HG03064 (cell line): ENCODE data around the gene SERTAD4.
"Not testable (repeated sequence)": the region's sequence is repeated elsewhere in the genome, so short reads cannot be mapped to it uniquely, and the experiment has no call there.

Experiments used
- ATAC-seq: cut with Tn5 transposase; IDR thresholded peaks from one replicate; pipeline ENCODE4 v1.9.1; 2021; ENCODE audit warnings: low read depth; ENCODE audit not compliant: unreplicated experiment

Gene SERTAD4

DNA sequence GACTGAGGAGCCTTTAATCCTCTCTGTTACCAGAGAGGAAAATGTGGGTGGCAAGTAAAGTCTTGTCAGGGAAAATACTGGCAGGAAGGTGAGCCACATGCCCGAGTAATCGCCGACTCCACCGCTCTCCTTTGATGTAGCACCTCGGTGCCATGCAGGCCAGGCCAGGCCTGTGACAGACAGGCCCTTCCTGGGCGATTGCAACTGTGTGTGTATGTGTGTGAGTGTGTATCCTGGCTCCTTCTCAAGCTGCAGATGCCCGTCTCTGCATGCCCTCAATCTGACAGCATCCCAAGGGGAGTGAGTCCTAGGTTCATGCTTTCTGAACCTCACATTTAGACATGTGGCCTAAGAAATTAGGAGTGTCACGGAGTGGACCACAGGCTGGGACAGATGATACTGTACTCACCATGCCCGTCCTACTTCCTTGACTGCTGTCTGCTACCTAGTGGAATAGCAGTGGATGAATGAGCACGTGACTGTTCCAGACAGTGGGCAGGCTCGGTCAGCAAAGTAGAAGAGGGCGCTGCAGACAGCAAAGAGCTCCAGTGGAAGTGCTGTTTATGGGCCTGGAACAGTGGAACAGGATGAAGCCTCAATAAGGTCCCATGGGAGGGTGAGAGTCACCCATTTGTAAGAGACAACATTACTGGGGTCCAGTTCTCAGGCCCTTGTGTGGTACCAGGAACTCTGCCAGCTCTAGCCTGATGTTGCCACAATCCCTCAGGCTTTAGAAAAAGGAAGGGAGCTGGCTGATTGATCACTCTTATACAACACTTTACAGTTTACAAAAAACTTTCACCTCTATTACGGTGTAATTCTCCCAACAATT lies 25.3 kb downstream of the SERTAD4 start:
- no peak for ATAC-seq

DNA sequence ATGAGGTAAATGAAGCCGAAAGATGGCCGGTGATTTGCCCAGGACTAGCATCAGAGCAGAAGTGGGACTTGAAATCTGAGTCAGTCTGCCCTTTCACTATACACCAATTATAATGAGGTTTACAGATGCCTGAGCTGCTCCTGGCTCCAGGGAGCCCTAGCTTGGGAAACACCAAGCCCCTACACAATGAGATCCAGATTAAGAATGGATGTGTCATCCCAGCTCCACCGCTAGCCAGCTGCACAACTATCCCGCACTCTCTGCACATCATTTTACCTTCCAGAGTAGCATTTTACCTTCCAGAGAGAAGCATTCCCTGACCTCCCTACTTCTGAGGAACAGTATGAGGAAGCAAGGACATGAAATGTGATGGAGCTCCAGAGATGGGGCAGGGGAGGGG lies 27.0 kb downstream of the SERTAD4 start:
- ATAC-seq = no peak

DNA sequence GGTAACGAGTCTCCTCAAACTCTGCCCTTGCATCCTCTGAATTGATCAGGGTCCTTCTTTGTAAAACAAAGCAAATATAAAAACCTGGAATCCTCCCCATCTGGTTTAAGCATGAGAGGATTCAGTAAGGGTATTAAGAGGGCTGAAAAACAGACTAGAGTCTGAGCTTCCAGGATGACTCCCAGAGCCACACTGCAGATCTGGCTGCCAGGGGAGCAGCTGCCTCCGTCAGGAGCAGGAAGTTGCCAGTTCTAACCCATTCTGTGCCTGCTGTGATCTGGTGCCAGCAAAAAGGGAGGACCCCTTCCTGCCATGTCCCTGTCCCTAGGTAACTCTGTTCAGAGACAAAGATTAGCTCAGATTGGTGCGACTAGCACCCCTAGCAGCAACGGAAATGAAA lies 27.5 kb downstream of the SERTAD4 start:
- ATAC-seq = no peak

DNA sequence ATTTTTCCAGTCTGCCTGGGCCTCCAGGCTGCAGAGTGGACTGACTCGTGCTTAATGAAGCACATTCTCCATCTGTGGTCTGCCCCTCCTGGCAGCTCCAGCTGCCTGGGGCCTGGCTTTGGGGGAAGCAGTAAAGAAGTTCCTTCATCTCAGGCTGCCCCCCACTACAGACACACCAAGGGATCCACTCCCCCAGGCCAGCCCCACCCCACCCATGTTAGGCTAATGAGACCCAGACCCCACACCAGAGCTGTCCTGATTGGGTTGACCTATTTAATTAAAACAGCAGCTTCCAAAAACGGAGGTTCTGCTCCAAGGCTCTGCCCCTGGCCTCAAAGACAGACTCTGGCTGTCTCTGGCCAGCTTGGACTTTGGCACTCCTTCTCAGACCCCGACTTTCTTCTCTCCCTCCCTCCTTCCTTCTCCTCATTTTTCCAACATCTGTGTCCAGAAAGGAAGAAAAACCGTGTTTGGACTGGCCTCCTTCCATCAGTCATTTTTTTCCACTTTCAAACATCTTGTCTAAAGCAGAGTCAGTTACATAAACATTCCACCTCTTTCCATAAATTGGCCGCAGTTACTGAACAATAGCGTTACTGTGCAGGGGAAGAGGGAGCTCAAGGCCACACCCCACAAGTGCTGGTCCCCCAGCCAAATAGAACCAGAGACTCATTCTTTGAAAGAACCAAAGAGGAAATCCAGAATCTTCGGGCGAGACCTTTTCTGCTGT lies 29.7 kb downstream of the SERTAD4 start:
- no peak for ATAC-seq

DNA sequence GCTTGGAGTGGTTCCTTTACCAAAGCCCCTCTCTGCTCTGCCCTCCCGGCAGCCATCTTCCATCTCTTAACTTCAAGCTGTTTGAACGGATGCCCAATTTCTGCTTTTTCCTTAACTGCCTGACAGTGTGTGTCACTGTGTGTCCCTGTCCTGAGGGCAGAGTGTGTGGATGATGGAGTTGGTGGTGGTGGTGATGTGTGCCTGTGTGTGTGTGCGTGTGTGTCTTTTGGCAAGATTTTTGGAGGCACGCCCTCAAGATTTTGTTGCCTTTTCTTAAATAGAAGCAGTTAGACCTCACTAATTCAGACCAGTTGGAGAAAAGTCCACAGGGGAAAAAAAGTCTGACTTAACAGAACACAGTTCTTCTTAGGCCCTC lies 30.3 kb downstream of the SERTAD4 start:
- no peak for ATAC-seq

DNA sequence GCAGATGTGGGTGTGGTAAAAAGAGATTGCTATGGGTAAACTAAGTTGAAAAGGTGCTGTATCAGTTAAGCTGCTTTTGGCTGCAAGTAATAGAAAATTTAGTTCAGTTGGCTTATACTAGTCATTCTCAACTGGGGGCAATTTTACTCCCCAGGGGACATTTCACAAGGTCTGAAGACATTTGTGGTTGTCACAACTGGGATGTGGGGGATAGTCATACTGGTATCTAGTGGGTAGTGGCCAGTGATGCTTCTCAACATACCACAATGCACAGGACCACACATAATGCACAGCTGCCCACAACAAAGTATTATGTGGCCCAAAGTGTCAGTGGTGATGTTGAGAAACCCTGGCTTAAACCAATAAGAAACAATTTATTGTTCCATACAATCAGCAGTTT lies 31.4 kb downstream of the SERTAD4 start:
- ATAC-seq = no peak

DNA sequence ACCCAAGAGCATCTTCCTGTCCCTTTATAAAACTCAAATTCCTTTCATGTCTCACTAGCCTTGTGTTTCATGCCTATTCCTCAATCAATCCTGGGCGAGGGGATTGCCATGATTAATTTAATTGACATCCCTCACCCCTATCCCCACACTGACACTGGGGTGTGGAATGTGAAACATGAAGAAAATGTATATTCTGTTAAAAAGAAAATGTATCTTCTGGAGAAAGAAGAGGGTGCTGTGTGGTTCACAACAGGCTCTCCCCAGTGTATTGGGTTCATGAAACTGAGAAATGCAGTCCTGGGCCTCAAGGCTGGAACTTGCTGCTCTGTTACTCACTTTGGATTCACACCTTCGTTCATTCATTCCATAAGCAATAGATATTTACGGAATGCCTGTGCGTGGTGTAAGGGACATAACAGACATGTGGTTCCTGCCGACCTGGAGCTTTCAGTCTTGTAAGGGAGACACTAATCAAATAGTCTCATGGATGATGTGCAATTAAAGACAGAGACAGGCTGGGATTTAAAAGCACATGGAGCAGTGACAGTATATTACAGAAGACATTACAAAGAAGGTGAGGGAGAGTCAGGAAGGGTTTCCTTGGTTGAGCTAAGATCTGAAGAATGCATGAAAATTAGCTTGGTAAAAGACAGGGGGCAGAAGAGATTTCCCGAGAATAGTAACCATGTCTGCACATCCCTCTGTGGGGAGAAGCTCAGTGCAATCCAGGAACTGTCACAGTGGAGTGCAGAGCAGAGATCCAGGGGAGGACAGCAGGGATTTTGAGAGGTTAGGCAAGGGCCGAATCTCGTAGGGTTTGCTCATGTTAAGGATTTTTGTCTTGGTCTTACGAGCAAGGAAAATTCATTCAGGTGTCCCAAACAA lies 32.1 kb downstream of the SERTAD4 start:
- ATAC-seq = no peak

DNA sequence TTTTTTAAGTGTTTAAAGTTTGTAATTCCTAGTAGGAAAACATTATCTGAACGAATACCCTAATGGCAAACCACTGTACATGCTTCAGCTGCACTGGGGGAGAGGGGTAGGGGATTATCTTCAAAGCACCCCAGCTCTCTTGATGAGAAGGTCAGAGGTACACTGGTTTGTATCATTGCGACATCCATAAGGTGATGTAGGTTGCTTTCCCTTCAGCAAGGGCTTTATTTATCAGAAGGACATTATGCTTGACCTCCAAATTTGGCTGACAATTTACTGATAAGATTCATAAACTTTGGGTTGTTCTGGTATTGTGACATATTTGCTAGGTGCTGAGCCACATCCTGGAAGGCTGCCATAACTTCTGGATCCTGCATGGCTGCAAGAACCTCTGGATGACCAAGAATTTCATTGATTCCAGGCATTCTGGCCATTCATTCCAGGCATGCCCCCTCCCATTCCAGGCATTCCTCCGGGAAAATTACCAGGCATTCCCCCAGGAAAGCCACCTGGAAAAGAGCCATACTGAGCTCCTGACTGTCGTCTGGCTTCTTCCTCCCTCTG lies 32.9 kb downstream of the SERTAD4 start:
- ATAC-seq = not testable (repeated sequence)

DNA sequence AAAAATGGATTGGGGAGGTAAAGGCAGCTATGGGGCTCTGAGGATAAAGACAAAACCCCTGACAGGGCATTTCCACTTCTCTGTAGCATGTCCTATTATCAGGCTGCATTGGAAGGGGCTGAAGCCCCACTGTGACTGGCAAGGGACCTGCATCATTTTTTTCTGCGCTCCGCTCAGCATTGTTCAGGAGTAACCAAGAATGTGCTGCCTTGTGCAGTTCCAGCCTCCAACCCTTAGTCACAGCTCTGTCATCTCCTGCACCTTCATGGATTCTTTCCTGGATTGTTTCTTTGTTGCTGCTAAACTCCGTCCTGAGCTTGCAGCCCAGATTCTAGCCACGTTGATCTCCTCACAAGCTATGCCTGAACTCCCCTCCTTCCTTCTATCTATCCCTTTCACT lies 37.4 kb downstream of the SERTAD4 start:
- no peak for ATAC-seq

DNA sequence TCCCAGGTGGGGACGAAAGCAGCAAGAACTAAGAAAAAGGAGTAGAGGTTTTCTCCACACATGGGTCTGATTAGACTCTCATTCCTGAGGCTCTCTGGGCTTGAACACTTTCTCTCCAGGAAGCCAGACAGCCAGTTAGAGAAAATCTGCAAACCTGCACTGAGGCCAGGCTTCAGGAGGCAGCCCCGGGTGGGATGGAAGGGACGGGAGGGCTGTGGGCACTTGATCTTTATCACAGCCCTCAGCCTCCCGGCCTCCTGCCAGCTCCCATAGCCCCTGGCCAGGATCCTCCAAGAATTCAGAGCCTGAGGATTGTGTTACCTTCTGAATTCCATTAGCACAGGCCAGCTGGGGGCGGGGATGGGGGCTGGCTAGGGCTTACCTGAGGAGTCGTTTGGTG lies 40.1 kb downstream of the SERTAD4 start:
- ATAC-seq = no peak

DNA sequence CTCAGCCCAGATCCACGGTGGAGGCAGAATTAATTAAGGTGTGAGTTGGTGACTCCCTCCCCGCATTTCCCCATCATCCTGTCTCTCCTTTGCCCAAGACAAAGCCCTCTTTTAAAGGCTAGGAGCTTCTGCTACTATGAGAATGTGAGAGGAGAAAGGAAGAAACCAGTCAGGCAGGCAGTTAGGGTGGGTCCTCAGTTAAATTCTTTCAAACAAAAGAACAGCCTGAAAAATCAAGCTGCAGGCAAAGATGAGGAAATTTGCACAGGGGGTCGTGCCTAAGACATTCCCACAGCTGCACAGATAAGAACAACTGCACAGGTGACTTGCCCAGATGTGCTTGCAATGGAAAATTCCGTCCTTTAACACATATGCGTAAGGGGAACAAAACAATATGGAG lies 47.6 kb downstream of the SERTAD4 start:
- ATAC-seq = no peak

DNA sequence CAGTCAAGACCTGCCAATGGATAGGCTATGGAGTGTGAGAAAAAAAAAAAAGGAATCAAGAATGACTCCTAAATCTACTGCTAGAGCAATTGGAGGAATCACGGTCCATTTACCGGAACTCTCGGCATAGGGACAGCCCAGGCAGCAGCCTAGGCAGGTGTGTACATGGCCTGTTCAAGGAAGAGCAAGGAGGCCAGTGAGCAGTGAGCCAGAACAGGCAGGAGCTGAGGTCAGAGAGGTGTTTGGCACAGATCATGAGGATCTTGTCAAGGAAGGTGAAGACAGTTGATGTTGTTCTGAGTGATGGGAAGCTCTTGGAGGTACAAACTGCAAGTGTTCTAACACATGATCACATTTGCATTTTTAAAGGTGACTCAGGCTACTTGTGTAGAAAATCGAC lies 55.5 kb downstream of the SERTAD4 start:
- ATAC-seq = no peak

DNA sequence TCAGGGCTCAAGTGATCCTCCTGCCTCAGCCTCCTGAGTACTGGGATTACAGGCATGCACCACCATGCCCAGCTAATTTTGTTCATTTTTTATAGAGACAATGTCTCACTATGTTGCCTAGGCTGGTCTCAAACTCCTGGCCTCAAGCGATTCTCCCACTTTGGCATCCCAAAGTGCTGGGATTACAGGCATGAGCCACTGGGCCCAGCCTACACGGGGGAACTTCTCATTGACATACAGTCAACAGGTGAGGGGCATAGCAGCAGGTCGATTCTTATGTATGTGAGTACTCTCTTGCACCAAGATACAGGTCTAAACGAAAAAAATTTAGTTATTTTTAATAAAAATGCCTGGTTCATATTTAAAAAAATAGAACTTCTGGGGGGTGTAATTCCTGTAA lies 56.7 kb downstream of the SERTAD4 start:
- no peak for ATAC-seq

DNA sequence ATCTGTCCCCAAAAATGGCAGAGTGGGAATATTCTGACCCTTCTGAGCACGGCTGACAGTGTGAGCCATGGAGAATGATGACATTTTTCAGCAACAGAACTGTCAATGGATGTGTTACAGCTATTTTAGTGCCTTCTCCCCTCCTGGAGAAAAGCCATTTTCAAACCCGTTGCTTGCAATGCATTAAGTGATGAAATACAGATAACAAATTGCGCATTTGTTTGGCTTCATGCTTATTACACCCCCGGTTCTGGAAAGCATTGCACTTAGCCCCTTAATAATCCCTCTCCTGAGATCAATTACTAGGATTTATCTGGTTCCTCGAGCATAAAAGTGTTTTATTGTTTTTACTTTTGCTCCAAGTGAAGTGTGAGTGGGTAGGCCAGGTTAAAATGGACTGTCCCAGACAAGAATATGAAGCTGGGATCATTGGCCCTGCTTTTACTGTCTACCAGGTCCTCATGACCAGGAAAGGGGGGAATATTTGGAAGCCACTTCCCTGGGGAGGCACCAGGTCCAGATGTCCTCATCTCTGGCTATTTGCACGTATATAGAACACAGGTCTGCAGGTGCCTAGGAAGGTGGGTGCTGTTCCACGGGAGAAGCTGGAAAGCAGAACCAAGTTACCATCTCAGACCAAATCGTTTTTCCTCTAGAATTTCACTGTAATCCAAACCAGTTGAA lies 58.6 kb downstream of the SERTAD4 start:
- ATAC-seq = no peak

DNA sequence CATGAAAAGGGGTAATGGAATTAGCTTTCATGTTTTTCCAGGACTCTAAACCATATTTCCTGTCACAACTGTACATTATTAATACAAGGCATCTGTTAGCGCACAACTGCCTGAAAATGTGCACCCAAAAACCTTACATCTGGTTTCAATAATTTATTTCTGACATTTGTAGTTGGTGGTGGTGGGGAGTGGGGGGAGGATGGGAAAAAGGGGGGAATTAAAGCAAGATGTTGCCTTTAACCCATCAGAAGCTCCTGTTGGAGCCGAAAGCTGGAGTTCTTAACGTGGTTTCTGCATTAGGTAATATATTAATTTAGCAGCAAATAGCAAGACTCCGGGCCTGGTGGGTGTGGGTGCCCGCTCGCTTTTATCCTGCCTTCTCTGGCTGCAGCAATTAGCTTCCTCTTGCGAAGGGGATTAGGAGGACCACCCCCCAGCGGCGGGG lies 59.2 kb downstream of the SERTAD4 start:
- ATAC-seq = no peak

DNA sequence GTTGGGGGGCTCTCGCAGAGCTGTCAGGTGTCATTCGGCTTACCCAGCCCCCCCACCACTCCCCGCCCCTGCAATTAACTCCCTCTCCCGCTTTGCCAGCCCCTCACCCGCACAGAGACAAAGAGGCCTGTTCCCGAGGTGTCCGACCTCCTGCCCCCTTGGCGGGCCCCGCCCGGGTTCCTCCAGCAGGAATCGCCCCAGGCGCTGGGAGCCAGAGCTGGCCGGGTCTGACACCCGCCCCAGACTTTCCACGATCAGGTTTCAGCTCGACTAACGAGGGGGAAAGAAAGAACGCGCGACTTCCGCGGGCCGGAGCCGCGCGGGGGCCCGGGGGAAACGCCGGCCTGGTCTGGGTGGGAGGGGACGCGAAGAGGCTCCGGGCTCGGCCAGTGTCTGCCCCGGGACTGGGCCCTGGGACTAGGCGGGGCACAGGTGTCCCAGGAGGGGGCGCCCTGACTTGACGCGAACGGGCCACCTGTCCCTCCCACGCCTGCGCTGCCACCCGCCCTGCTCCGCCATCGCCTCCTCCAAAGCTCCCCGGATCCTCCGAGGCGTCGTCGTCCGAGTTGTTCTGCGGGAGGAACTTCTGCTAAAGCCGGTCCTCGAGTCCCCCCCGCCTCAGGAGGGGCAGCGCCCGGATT lies 59.8 kb downstream of the SERTAD4 start:
- ATAC-seq = no peak

DNA sequence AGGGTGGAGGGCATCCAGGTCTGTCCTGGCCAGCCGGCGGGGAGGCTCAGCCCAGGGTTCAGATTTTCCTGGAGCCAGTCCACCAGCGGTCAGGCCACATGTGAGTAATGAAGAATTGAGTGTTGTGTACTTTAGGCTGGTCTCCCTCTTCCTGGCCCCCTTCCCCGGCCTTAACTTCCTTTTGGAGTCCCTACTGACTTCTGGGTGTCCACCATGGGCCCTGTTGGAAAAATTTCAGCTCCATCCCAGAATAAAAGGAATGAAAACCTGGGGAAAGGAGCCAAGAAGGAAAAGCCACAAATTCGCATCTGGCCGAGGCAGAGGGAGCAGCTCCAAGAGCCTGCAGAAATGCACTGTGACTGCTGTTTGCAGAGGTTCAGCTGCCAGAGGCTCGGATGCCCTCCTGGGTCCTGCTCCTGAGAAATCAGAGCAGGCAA lies 60.6 kb downstream of the SERTAD4 start:
- ATAC-seq = no peak

DNA sequence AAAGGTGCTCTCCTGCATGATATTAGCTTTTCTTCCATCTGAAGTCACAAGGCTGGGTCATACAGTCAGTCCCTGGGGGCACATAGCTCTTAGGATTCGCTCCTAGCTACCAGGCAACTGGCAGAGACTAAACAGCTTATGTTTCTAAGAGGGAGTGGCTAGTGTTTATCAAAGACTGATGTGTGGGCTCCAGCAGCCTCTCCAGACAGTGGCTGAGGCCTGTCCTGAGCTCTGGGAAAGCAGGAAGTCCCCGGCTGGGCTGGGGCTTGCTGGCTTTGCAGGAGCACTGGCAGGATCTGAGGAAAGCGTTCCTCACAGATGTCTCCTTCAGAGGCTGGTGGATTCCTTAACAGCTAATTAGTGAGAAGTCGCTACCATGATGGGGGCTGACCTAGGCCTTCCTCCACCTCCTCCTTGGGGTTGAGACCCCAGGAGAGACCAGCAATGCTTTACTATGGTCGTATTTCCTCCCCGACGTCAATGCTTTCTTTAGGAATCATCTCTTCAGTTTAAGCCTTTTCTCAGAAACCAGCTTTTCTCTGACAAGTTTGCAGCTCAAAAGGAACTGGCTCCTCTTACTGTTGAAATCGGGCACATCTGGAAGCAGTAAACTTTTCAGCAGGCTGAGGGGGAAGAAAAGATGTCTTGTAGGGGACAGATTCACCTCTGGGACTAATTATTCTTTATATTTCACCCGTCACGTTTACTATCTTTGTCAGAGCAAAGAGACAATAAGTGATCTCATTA lies 62.6 kb downstream of the SERTAD4 start:
- no peak for ATAC-seq
